Midbrain (tissue), 1 donor: ENCODE data around the gene LRRC25.
A peak's percentile ranks its signal among the peaks of the same experiment; 100 is the strongest.
"Not testable (repeated sequence)": the region's sequence is repeated elsewhere in the genome, so short reads cannot be mapped to it uniquely, and the experiment has no call there.

Experiments used
- DNase-seq: peaks from one replicate; lab custom pipeline; 2025; lab: John Stamatoyannopoulos, UW

The LRRC25 gene

DNA sequence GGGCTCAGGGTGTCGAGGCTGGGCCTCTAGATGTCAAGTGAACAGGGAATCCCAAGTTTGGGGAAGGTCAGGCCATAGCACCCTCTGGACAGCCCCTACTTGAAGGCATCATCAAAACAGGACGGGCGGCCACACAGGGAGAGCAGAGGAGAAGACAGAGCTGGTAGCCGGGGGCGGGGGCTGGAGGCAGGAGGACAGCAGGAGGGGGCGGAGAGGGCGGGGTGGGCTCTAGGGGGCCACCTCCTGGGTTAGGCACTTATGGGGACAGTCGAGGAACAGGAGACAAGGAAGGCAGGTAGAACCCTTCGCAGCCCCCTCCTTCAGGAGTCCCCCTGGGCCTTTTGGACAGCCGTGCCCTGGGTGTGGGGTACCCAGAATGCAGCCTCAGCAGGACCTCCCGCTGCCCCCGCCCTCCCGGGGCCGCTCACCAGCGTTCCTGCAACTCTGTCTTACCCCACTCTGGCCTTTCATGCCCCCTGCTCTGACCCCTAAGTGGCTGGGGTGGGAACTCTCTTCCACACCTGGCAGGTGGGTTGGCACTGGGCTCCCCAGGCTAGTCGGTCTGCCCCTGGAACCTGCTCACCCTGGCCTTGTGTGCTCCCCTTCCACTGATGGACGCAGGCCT is 27.6 kb upstream of the LRRC25 start:
- no peak for DNase-seq

DNA sequence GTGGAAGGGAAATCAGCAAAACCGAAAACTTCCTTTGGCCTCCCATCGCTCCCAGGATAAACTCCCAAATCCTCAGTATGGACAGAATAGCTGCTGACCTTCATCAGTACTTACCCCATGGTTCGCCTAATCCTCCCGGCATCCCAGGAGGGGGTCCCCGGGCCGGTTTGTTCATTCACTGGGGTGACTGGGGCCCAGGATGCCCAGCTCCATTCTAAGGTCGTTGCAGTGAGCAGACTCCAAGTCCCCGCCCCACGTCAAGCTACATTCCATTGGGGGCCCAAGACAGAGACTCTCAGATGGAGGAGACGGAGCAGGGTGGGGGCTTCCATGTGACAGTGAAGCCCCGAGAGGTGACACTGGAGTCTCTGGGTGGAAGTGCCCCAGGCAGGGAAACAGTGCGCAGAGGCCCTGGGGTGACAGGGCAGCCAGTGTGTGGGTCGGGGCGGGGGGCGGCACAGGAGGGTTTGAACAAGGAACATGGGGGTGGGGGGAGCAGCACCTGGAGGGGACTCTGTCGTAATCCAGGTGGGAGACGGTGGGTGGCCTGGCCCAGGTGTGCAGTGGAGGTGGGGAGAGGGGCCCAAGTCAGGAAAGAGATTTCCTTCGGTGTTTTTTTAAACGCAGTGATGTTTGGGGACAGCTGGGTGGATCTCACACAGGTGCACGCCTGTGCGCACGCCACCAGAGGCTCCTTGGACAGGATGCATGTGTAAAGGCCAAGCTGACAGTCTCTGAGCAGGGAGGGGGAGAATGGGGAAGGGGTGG is 26.9 kb upstream of the LRRC25 start:
- DNase-seq: no peak

DNA sequence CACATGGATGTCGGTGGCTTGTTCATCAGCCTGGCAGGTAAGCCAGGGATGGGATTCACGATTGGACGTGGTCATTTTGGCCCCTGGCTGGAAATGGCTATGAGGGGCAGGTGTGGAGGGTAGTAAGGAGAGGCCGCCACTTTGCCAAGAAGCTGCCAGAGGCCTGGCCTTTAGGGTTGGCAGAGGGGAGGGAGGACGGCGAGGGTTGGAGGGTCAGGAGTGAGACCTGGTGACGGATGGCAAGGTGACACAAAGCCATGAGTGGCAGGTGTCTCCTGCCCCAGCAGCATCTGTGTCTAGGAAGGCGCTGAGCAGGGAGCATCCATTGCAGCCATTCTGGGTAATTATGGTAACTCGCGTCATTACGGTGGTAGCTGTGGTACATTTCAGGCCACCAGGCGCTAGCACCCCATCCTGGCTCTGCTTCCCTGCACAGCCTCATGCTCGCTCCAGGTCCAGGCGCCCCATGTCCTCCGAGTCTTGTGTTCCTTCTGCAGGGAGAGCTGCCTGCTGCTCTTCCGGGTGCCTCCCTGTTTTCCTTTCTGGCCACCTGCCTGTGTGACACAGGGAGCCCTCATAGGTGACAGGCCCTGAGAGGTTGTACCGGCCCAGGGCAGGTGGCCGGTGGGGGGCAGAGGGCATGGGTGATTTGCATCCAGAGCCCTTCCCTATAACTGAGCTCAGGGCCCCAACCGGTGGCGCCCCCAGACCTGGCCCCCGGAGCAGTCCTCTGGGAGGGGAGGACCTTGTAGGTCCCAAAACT is 26.0 kb upstream of the LRRC25 start:
- no peak for DNase-seq

DNA sequence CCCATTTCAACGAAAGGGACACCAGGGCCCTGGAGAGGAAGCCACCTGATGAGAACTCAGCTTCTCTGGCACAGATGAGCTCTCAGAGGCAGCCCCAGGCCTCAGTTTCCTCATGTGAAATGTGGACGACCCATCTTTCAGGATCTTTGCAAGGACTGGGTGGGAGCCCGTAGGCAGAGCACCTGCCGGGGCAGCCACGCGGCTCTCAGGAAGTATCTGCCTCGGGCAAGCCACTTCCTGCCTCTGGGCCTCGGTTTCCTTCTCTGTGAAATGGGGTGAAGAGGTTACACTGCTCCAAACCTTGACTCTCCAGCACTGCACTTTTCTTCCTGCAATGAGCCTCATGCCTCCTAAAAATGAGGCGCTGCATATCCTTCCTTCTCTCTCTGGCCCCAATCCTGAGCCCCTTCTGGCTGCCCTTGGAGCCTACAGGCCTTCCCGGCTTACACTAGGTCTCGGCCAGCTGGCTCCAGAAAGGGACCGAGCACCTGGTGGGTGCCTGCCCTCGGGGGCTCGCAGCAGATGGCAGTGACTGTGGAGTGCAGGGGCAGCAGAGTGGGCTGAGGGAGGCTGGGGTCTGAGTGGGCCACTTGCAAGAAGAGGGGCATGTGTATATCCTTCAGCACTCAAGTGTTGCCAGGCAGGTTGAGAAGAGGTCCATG is 25.2 kb upstream of the LRRC25 start:
- no peak for DNase-seq

DNA sequence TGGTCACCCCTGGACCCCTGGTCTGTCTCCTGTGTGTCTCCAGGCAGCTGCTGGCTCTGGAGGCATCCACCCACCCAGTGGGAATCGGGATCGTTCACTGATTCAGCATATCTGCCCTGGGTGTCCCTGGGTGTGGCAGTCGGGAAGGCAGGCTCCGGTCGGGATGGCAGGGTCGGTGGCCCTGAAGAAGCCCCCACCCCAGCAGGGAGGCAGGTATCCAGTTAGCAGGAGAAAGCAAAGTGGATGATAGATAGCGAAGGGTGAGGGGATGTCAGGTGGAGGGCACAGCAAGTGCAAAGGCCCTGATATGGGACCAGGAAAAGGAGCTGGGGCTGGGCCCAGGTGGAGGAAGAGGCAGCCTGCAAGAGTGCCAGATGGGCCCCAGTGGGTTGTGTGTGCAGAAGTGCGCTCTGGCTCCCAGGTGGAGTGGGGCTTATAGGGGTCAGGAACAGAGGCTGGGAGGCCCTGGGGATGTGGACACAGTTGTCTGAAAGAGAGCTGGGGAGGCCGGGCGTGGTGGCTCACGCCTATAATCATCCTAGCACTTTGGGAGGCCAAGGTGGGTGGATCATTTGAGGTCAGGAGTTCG is 24.0 kb upstream of the LRRC25 start:
- DNase-seq: no peak

DNA sequence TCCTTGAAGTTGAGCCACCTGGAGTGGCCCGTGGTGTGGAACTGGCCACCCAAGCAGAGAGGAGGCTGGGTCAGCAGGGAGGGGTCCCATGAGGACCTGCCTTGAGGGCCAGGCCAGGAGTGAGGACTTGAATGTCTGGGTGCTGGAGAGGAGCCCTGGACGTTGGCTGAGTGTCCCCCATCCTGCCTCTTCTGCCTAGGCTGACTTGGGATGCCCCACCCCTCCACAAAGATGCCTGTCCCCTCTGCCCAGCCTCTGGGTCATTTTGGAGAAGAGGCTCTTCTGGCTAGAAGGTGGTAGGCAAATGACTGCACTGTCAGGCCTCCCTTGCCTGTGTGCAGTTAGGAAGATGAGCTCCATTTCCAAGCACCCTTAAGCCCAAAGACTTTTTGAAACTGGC is 23.5 kb upstream of the LRRC25 start:
- no peak for DNase-seq

DNA sequence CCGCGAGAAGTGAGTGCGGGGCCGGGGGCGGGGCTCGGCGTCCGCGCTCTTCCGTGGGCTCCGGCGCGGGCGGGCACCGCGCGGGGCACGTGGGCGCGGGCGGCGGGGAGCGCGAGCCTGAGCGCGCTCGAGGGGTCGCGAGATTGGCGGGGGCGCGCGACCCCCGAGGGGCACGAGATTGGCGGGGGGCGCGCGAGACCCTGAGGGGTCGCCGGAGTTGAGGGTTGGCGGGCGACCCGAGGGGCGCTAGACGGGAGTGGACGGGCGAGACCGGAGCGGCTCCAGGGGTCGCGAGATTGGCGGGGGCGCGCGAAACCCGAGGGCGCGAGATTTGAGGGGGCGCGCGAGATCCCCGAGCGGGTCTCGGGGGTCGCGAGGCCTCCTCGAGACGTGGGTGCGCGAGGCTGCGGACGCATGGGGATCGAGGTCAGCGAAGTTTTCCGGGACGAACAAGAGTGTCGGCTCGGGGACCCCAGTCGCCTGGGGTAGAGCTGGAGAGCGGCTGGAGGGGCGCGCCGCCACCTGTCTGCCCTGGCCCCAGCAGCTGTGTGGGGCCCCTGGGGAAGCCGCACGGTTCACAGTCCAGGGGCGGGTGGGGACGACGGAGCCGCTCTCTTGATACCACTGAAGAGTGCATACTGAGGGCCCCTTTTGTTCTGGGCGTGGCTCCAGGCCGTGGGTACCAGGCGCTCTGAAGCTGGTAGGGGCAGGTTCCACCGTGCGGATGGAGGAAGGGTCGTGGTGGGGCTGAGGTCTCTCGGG is 22.5 kb upstream of the LRRC25 start:
- no peak for DNase-seq

DNA sequence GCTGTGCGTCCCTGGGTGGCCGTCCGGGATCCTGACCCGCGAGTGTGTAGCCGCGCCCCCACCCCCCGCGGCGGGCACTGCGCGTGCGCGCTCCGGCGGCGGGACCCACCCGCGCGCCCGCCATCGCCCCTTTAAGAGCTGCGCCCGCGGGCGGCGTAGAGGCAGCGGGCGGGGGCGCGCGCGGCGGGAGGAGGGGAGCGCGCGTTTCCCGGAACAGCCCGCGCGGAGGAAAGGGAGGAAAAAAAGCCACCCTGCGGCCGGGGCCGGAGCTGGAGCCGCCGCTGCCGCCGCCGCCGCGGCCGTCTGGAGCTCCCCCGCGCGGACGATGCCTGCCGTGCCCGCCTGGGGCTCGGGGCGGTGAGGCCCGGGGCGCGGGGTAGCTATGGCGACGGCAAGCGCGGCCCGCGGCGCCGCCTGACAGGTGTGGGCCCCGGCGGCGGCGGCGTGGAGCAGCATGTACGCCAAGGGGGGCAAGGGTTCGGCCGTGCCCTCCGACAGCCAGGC is 21.8 kb upstream of the LRRC25 start, which contains the start of gene SSBP4:
Gene SSBP4 (plus strand): TSS at position 204 of the 504 bp plus-strand sequence. CDS start 251 bp downstream, at position 455.
- DNase-seq: peak; percentile 63

DNA sequence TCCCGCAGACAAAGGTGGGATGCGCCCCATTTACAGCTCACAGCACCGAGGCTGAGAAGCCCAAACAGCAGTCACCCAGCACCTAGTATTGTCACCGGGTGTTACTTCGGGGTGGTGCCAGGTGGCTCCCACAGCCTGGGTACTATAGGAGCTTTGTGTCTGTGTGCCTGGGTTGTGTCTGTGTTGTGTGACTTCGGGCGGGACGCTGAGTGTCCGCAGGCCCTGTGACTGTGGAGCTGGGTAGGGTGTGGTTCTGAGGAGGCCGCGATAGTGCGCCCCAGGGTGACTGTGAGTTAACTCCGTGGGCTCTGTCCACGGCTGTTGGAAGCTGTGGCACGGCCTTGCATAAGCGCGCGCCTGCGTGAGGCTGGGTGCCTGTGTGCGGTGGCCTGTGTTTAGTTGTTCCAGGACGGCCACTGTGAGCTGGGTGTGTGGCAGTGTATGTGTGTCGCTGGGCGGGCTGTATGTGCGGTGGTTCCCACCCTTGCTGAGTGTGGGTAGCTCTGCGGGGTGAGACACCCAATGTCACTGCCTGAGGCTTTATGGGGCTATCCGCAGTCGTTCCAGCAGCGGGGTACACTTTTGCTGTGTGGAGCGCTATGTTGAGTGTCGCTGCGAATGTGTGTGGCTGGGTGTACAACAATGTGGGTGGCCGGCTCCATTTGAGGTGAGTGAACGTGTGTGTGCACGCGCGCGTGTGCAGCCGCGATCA is 21.2 kb upstream of the LRRC25 start:
- DNase-seq: no peak

DNA sequence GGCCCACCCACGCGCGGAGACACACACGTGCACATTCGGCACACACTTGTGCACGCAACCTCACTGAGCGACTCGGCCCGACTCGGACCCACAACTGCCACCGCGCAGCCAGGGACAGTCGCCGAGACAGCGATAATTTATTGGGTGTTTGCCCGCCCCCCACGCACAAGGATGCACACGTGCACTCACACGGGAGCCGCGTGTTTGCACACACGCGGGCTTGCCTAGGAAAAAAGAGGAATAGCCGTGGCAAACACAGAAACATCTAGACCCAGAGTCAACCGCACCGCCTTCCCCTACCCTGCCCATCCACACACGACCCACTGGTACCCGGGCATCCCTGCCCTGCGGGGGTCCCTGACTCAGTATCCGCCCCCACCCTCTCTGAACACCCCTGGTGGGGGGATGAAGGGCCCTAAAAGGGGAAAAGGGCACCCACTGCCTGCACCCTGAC is 20.6 kb upstream of the LRRC25 start:
- DNase-seq: peak; percentile 13

DNA sequence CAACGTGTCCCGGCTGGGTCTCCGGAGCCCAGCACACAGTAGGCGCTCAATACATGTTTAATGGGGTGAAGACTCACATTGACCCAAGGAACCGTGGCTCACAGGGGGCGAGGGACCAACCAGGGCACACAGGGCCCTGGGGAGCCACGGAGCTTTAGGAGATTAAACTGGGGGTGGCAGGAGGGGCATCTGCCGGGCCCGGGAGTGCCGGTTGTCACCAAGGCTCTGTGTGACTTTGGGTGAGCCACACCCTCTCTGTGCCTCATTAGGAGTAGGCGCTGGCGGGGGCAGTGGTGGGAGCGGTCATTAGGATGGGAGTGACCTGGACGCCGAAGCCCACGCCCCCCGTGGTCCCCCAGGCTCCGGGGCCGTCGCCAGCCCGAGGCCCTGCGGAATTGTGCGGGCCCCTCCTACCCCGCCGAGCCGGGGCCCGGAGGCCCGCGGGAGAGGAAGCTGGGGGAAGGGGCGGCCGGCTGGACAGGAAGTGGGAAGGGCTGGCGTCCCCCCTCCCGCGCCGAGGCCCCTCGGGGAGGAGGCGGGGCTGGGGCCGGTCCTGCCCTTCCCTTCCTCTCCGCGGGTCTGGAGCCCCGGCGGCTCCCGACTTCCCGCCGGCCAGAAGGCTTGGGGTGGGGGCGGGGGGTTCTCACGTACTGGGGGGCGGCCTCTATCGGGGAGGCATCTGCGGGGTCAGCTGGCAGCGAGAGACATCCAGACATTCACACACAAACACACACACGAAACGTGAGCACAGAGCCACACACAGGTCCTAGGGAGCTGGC is 20.0 kb upstream of the LRRC25 start:
- peak; percentile 17 for DNase-seq

DNA sequence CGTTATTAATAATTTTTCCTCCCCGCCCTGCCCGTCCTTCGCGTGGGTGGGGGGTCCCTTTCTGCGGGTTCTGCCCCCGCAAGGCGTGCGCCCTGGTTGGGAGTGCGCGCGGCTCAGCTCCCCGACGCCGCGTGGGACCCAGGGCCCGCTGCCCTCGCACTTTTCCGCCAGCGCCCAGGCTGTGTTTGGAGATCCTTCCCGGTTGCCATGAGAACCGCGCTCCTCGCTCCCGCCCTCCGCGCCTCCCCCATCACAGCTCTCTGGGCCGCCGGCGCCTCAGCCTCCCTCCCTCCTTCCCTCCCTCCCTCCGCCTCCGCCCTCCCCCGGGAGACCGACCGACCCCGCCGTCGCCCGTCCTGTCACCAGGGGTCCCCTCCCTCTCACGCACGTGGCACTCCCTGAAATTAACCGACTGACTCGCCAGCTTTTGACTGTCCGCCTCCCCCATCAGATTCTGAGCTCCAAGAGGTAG is 19.4 kb upstream of the LRRC25 start:
- DNase-seq: peak; percentile 50

DNA sequence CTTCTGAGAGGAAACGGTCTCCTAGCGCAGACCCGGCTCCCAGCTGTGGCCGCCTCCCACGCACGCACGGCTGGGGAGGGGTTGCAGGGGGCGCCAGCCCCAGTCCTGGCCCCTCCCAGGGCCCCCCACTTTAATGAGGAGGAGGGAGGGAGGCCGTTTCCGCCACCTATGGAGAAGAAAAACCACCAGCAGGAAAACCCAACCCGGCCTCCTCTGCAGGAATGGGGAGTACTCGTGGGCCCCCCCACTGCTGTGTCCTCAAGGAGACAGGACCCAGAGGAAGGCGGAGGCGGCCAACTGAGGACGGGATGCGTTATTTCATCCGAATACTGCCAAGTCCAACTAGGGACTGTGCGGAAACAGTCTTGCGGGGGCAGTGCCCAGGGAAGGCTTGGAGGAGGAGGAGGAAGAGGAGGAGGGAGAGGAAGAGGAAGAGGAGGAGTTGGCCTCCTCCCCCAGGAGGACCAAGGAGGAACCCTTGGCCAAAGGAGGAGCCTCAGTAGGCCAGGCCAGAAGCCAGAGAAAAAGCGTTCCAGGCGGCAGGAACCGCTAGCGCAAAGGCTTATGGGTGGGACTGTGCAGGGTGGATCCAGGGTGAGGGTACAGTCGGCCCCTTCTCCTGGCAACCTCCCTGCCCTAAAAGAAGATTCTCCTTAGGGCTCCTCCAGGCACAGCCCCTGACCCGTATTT is 17.9 kb upstream of the LRRC25 start:
- DNase-seq: peak; percentile 28

DNA sequence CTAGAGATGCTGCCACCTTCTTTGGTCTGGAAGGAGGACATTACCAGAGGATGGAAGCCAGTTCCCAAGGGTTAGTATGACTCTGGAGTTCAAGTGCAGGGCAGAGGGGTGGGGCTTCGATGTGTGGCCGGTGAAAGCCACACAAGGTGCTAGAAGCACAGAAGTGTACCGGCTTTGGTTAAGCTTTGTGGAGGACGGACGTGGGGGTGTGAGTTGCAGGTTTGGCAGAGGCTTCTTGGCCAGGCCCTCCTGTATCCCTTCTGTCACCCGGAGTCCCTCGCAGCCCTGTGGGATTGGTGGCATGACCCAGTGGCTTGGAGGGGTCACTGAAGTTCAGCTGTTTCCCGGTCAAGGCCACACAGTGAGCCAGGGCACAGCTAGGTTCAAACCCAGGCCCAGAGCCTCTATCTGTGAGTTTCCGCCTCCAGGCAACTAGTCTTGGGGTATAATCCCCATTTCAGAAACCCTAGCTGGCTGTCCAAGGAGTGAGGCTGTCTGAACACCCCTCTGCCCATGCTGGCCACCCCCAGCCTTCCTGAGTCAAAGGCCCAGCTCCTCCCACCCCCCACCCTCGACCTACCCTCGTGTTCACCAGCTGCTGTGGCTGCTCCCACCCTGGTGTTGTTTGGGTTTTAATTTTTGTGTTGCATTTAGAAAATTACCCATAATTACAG is 17.2 kb upstream of the LRRC25 start:
- no peak for DNase-seq

DNA sequence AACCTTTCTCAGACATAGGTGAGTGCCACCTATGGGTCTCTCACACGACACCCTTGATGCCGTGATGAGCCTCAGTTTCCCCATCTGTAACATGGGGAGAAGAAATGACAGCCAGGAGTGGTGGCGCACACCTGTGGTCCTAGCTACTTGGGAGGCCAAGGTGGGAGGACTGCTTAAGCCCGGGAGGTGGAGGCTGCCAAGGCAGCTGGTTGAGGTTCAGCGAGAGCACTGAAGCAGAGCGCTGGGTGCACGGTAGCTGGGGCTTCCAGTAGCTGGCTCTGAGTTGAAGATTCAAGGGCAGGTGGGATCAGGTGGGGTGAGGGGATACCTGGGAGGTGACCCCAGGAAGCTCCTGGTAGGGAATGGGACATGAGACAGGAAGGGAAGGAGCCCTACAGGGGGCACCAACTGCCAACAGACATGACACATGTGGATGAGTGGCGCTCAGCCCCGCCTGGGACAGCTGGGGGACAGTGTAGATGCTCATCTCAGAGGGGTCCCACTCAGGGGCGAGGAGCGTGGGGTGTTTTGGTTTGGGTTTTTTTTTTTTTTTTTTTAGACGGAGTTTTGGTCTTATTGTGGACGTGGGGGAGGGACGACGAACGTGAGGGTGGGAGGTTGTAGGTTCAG is 15.3 kb upstream of the LRRC25 start:
- DNase-seq: no peak

DNA sequence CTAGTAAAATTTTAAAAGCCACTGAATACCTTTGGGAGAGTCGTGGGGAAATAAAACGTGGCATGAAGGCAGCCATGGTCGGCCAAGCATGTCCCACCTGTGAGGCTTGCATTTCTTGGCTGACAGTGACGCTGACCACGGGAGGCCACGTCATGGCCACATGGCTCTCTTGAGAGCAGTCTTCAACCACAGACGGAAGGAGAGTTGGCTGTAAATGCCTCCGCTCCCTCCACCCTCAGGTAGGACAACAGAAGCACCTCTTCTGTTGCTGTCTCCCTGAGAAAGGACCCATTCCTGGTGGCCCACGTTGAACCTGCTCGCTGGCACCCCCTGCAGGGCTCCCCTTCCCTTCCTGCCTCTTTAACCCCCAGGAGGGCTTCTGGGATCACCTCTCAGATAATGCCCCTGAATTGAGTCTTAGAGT is 10.6 kb upstream of the LRRC25 start:
- no peak for DNase-seq

DNA sequence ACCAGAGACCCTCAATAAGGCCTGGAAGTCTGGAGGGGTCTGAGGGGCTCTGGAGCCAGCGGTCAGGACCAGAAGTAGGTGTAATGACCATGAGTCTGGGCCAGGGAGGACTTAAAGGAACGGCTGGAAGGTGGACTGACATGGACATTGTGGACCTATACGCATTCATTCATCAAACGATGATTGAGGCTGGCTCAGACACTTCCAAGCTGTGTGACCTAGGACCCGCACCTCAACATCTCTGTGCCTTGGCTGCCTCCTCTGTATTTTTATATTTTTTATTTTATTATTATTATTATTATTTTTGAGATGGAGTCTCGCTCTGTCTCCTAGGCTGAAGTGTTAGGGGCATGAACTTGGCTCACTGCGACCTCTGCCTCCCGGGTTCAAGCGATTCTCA is 9.3 kb upstream of the LRRC25 start:
- DNase-seq: no peak

DNA sequence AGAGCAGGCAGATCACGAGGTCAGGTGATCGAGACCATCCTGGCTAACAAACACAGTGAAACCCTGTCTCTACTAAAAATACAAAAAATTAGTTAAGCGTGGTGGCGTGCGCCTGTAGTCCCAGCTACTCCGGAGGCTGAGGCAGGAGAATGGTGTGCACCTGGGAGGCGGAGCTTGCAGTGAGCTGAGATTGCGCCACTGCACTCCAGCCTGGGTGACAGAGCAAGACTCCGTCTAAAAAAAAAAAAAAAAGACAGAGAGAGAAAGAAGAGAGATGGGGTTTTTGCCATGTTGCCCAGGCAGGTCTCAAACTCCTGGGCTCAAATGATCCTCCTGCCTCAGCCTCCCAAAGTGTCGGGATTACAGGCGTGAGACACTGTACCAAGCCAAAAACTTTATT is 8.3 kb upstream of the LRRC25 start:
- DNase-seq: not testable (repeated sequence)
